ENCODE data around the gene KLRD1. TPM values are rescaled to one million over a fixed set of nuclear protein-coding genes. Genes with fewer than 3 reads are reported as not detected.

Gene KLRD1
- total and polyA plus RNA-seq, 2 of the 4 experiments (the other 2 are of a cell fraction) = under 0.01 TPM

DNA sequence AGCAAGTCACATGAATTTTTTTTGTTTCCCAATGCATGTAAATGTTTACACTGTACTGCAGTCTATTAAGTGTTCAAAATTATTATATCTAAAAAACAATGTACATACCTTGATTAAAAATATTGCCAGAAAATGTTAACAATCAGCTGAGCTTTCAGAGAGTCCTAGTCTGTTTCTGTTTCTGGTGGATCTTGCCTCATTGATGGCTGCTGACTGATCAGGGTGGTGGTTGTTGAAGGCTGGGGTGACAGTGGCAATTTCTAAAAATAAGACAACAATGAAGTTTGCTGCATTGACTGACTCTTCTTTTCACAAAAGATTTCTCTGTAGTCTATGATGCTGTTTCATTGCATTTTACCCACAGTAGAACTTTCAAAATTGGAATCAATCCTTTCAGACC lies 16.6 kb upstream of the KLRD1 start:
- Histone ChIP-seq H2AFZ (replicated peaks; ENCODE audit: low read length, poor library complexity) (no peak overlapping the region), H3K27ac (ENCODE audit: insufficient read depth, low read length) (no peak overlapping the region), H2AK5ac (ENCODE audit: low read depth, low read length) (no peak overlapping the region), H3K23ac (ENCODE audit: low read depth, low read length) (no peak overlapping the region), H3K27me3 (ENCODE audit: control insufficient read depth, insufficient read depth, low read length) (peaks cover 7% of the 10 kb centered on the region; the same call in 1 of the 2 replicates), H3K36me3 (ENCODE audit: control insufficient read depth, insufficient read depth, low read length) (no peaks in the 10 kb centered on the region), H3K56ac (ENCODE audit: extremely low read depth, insufficient read depth, low read length) (no peak overlapping the region), H2BK20ac (ENCODE audit: low read depth, low read length) (no peak overlapping the region), H3K4me1 (ENCODE audit: control insufficient read depth, insufficient read depth, low read length) (no peaks in the 10 kb centered on the region), H2BK5ac (ENCODE audit: low read depth, low read length, poor library complexity, severe bottlenecking) (no peak overlapping the region), H3K14ac (replicated peaks; ENCODE audit: low read depth, low read length) (no peak overlapping the region), H4K91ac (ENCODE audit: insufficient read depth, low read depth, low read length) (no peak overlapping the region), H3K4me2 (ENCODE audit: low read depth, low read length) (no peak overlapping the region), H3K4ac (ENCODE audit: low read depth, low read length) (no peak overlapping the region), H2BK15ac (ENCODE audit: low read depth, low read length) (no peak overlapping the region), H4K20me1 (ENCODE audit: insufficient read depth, low read length) (no peaks in the 10 kb centered on the region), H3K9me3 (ENCODE audit: control insufficient read depth, insufficient read depth, low read length) (no peaks in the 10 kb centered on the region), H4K5ac (ENCODE audit: low read depth, low read length) (no peak overlapping the region), H2AK9ac (replicated peaks; ENCODE audit: low read depth, low read length, poor library complexity) (no peak overlapping the region), H3K9me1 (ENCODE audit: insufficient read depth, low read length) (no peaks in the 10 kb centered on the region), H3K18ac (ENCODE audit: low read depth, low read length) (no peak overlapping the region), H4K8ac (ENCODE audit: low read depth in 2 of 2, low read length in 2 of 2) (no peak overlapping the region), H3K79me1 (ENCODE audit: low read depth in 1 of 2, low read length in 2 of 2) (no peaks in the 10 kb centered on the region), H3K4me3 (ENCODE audit: insufficient read depth, low read depth, low read length) (no peak overlapping the region), H2BK120ac (ENCODE audit: low read depth, low read length) (no peak overlapping the region), H3K9ac (ENCODE audit: low read depth, low read length) (no peak overlapping the region)
- no TSS peak for BruUV-seq (replicated peaks)
- dilution Hi-C loops (cut with HindIII; ENCODE audit: low sequenced_read_pairs, unreplicated experiment) (no loop called here), in situ Hi-C loops (cut with MboI; ENCODE audit: low sequenced_read_pairs) (no loop called here), intact Hi-C loops (cut with micrococcal nuclease) (no loop called here)
- POLR2A ChIA-PET (ENCODE audit: unreplicated experiment) = no interaction called here
- no peak for ATAC-seq (ENCODE audit: low read depth)
- DNase-seq = no peak
- TF ChIP-seq MXI1 (IDR thresholded peaks at IDR 0.05; ENCODE audit: borderline replicate concordance, low read depth, low read length) (no peak), RAD21 (IDR thresholded peaks at IDR 0.05; ENCODE audit: low read length) (no peak), POLR2A (IDR thresholded peaks at IDR 0.05; ENCODE audit: low read depth, low read length) (no peak)
- CTCF ChIA-PET = no interaction called here
